K562 (cell line): ENCODE results near the gene PDCD6IP. TPM values are rescaled to one million over a fixed set of nuclear protein-coding genes. Genes with fewer than 3 reads are reported as not detected.

Experiments used
- ATAC-seq: fragments of 200-7000 bp; cut with Tn5 transposase; 3 replicates; pipeline ENCODE4 v1.9.1; 2020; ENCODE audit warnings: moderate library complexity
- BruUV-seq: library from RNA; stranded (reverse); fragments of 400-500 nt; replicated peaks from 2 replicates; lab custom pipeline; 2021; lab: Mats Ljungman, UMichigan
- CTCF ChIA-PET: fragments of 300-600 bp; formaldehyde crosslinking; extraction: SDS; loops from one replicate; lab custom pipeline; 2021; ENCODE audit warnings: low intra/inter-chr PET ratio; lab: Yijun Ruan, JAX
- POLR2A ChIA-PET: fragments of 300-600, 350-650 bp; sonication (Branson Sonifier 250); formaldehyde crosslinking; extraction: SDS; loops from one replicate; lab custom pipeline; 2021; ENCODE audit warnings: antibody characterized with exemption, inconsistent platforms; lab: Yijun Ruan, JAX
- DNase-seq, 4 experiments: peaks; one replicate each; pipeline versions ENCODE4 v3.0.0 to v3.0.0-alpha.2; 2011 to 2018; ENCODE audit warnings: low spot score in 3 of 4, mixed read lengths in 3 of 4; ENCODE audit errors: extremely low read depth in 1 of 4
- FAIRE-seq: peaks from 2 replicates; lab custom pipeline; 2011; peaks lifted over from hg19 to GRCh38; lab: Jason Lieb, UNC
- H2AFZ ChIP-seq: 2 replicates; pipeline ENCODE4 v1.6.0; 2011; ENCODE audit warnings: low read depth, low read length, control low read depth, inconsistent platforms
- H3K27ac ChIP-seq: fragments of 200-600 bp; 3 replicates; pipeline ENCODE4 v1.8.0; 2011; ENCODE audit warnings: low read depth, mild to moderate bottlenecking, control low read depth, inconsistent platforms, low read length, moderate library complexity, mixed read lengths; ENCODE audit errors: extremely low read depth
- H3K27me3 ChIP-seq, 2 experiments: fragments of 300-600 bp in 1 of 2; 2 replicates in 1 of 2; 3 replicates in 1 of 2; pipeline versions ENCODE4 v1.6.0 to v1.8.0; 2011; ENCODE audit warnings: inconsistent platforms in 2 of 2, low read length in 2 of 2, mild to moderate bottlenecking in 1 of 2, mixed read lengths in 1 of 2, moderate library complexity in 1 of 2; ENCODE audit not compliant: control insufficient read depth in 2 of 2, insufficient read depth in 2 of 2
- H3K36me3 ChIP-seq: fragments of 300-600 bp; 3 replicates; pipeline ENCODE4 v1.8.0; 2011; ENCODE audit warnings: mild to moderate bottlenecking, low read length, inconsistent platforms; ENCODE audit not compliant: control insufficient read depth, insufficient read depth
- H3K4me1 ChIP-seq, 2 experiments: fragments of 200-600 bp in 1 of 2; replicated peaks in 1 of 2; 2 replicates in 1 of 2; 3 replicates in 1 of 2; pipeline versions ENCODE4 v1.5.1 to v1.8.0; 2011; ENCODE audit warnings: inconsistent platforms in 2 of 2, low read length in 2 of 2, mild to moderate bottlenecking in 1 of 2, mixed read lengths in 1 of 2, moderate library complexity in 1 of 2; ENCODE audit not compliant: control insufficient read depth in 2 of 2, insufficient read depth in 2 of 2
- H3K4me2 ChIP-seq: 2 replicates; pipeline ENCODE4 v1.6.1; 2011; ENCODE audit warnings: low read length, control low read depth, inconsistent platforms, mixed read lengths; ENCODE audit not compliant: insufficient read depth
- H3K4me3 ChIP-seq: fragments of 200-600 bp; sonication (generic), shearing (Covaris generic); 2 replicates; pipeline ENCODE4 v1.5.1; 2016; ENCODE audit warnings: control low read depth, inconsistent platforms
- H3K79me2 ChIP-seq: fragments of 200-600 bp; 3 replicates; pipeline ENCODE4 v1.8.0; 2011; ENCODE audit warnings: low read length, inconsistent platforms; ENCODE audit not compliant: control insufficient read depth, insufficient read depth
- H3K9ac ChIP-seq, 2 experiments: 2 replicates each; pipeline versions ENCODE4 v1.6.0 to v1.6.1; 2011; ENCODE audit warnings: low read depth in 2 of 2, low read length in 2 of 2, control low read depth in 1 of 2, inconsistent platforms in 1 of 2, mild to moderate bottlenecking in 1 of 2, mixed read lengths in 1 of 2; ENCODE audit not compliant: insufficient read depth in 1 of 2
- H3K9me1 ChIP-seq: one replicate; pipeline ENCODE4 v1.6.0; 2011; ENCODE audit warnings: inconsistent platforms, mild to moderate bottlenecking, low read length, moderate library complexity; ENCODE audit not compliant: control insufficient read depth, insufficient read depth
- H3K9me3 ChIP-seq: replicated peaks from 2 replicates; pipeline ENCODE4 v1.5.1; 2011; ENCODE audit warnings: low read depth, low read length, inconsistent platforms; ENCODE audit not compliant: control insufficient read depth, insufficient read depth
- H4K20me1 ChIP-seq: replicated peaks from 2 replicates; pipeline ENCODE4 v1.6.1; 2011; ENCODE audit warnings: low read length, inconsistent platforms, mixed read lengths; ENCODE audit not compliant: control insufficient read depth, insufficient read depth
- CBX3 ChIP-seq, 2 experiments: IDR thresholded peaks; 1 replicate in 1 of 2; 2 replicates in 1 of 2; pipeline ENCODE4 v1.6.1; 2012; ENCODE audit warnings: inconsistent platforms in 2 of 2, low read length in 2 of 2, borderline replicate concordance in 1 of 2, control low read depth in 1 of 2
- ZNF280A ChIP-seq: fragments of 450-650 bp; IDR thresholded peaks from 2 replicates; pipeline ENCODE4 v1.6.1; 2018; ENCODE audit warnings: mild to moderate bottlenecking, low read depth; ENCODE audit not compliant: partially characterized antibody
- WGBS: fragments of 100-300 bp; shearing (Covaris generic); methylation state at CpG from one replicate; pipeline ENCODE4 v1.1.6; 2016; ENCODE audit warnings: low coverage, mixed read lengths; ENCODE audit not compliant: insufficient coverage; ENCODE audit errors: missing lambda C conversion rate; 5-methylcytosine and 5-hydroxymethylcytosine counted together
- in situ Hi-C: fragments of 300-500 bp; cut with MboI; formaldehyde crosslinking; loops from 4 replicates; pipeline ENCODE4 v1.15.0; 2018; ENCODE audit warnings: inconsistent platforms, mixed read lengths
- intact Hi-C: fragments of 100-400 bp; cut with micrococcal nuclease; formaldehyde crosslinking; loops from 2 replicates; pipeline ENCODE4 v1.14.2; 2022
- polyA plus RNA-seq, 8 experiments: library from polyadenylated mRNA; depleted of rRNA in 4 of 8; stranded (reverse) in 5 of 8; unstranded in 3 of 8; fragments of >200 nt; fragmentation: Nextera tagmentation in 2 of 8; fragmentation: Illumina TruSeq in 1 of 8; extraction: Ambion mirVana in 2 of 8; extraction: Trizol in 1 of 8; gene quantifications; 2 replicates each; pipeline versions ENCODE4 v1.2.1 to v1.2.3, GENCODE V29; 2011 to 2014; ENCODE audit warnings: inconsistent platforms in 1 of 8, missing spikeins in 1 of 8
- total RNA-seq, 7 experiments: library from RNA; depleted of rRNA in 6 of 7; stranded (reverse); fragments of >200 nt in 6 of 7; fragmentation: Illumina TruSeq in 2 of 7; extraction: Trizol in 2 of 7; gene quantifications; 2 replicates each; pipeline versions ENCODE4 v1.2.1 to v1.2.3, GENCODE V29; 2011 to 2021; ENCODE audit warnings: low replicate concordance in 1 of 7
- TF ChIP-seq, protein P1 (sequence below), 3 experiments: IDR thresholded peaks in 2 of 3; conservative IDR thresholded peaks in 1 of 3; 2 replicates each; pipeline ENCODE4 v1.5.1; 2011 to 2012; ENCODE audit warnings: low read length in 3 of 3, mild to moderate bottlenecking in 3 of 3, control low read depth in 2 of 3, improper control_type of control experiment in 1 of 3, inconsistent platforms in 1 of 3, low read depth in 1 of 3, mixed read lengths in 1 of 3, moderate library complexity in 1 of 3; ENCODE audit not compliant: insufficient read depth in 2 of 3

PDCD6IP gene
- total and polyA plus RNA-seq, 9 of the 15 experiments (the other 6 are each of a cell fraction or from before 2014, with no cell fraction given), result 40.2 to 302 (median 122) TPM

DNA sequence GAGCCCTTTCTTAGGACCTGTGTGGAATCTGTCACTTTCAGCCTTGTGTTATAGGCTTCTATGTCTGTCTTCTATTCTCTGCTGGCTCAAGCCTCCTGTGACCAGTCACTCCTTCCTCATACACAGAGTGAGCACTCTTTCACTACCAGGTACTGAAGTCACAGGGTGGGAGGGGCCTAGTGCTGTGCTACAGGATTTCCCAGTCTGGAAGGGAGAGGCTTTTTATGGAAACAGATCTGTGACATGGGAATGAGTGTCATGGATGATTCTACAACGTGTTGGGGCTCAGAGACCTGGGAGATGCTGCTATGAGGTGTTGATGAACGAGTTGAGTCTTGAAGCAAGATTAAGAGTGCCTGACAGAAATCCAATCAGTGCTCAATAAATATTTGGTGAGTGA is 100.5 kb downstream of the PDCD6IP start:
- 63% methylated on average over 2 of the region's 2 CpGs for WGBS

More for the DNA sequence above, 100.5 kb downstream of the PDCD6IP start:
- Histone ChIP-seq H3K4me1 (peaks cover 40 to 56% of the 10 kb centered on the region in 2 experiments), H3K9me3 (no peaks in the 10 kb centered on the region; the same call in 1 of the 2 replicates), H3K79me2 (no peaks in the 10 kb centered on the region), H4K20me1 (no peaks in the 10 kb centered on the region)
- no peak for DNase-seq
- in situ Hi-C loops, result loop anchor here (25.0 kb wide), 1 partner anchor 363 kb away; no protein-coding TSS in a partner anchor
- TF ChIP-seq CBX3 (IDR thresholded peaks at IDR 0.05; ENCODE audit: borderline replicate concordance in 1 of 2, low read length in 2 of 2) (0 out of 3 replicates have a peak, but pooled peaks of 1 of the 2 experiments have one; percentile 13), ZNF280A (peak; percentile 11)
- TF ChIP-seq, protein P1, sequence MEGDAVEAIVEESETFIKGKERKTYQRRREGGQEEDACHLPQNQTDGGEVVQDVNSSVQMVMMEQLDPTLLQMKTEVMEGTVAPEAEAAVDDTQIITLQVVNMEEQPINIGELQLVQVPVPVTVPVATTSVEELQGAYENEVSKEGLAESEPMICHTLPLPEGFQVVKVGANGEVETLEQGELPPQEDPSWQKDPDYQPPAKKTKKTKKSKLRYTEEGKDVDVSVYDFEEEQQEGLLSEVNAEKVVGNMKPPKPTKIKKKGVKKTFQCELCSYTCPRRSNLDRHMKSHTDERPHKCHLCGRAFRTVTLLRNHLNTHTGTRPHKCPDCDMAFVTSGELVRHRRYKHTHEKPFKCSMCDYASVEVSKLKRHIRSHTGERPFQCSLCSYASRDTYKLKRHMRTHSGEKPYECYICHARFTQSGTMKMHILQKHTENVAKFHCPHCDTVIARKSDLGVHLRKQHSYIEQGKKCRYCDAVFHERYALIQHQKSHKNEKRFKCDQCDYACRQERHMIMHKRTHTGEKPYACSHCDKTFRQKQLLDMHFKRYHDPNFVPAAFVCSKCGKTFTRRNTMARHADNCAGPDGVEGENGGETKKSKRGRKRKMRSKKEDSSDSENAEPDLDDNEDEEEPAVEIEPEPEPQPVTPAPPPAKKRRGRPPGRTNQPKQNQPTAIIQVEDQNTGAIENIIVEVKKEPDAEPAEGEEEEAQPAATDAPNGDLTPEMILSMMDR (IDR thresholded peaks at IDR 0.05 in 2 of 3, conservative IDR thresholded peaks at IDR 0.05 in 1 of 3; ENCODE audit: insufficient read depth in 2 of 3, low read depth in 1 of 3, low read length in 3 of 3), result no peak
- TF ChIP-seq, all 486 proteins: peak for 2
- FAIRE-seq (no peak), ATAC-seq (no peak)
- Histone ChIP-seq H2AFZ (no peak overlapping the region), H3K27me3 (no peaks in the 10 kb centered on the region), H3K9ac (no peak overlapping the region), H3K36me3 (no peaks in the 10 kb centered on the region), H3K9me1 (no peaks in the 10 kb centered on the region), H3K27ac (no peak overlapping the region), H3K4me3 (no peak overlapping the region), H3K4me2 (no peak overlapping the region)
- intact Hi-C loops, result no loop called here
- CTCF ChIA-PET, result no interaction called here
- POLR2A ChIA-PET, result interaction anchor here (0.7 kb wide), 1 partner anchor 120 kb away, joined by 3 read pairs; no protein-coding TSS in a partner anchor
- no TSS peak for BruUV-seq
